HEK293T (cell line): ENCODE results near the gene MAPK6.

Source experiments
- CTCF ChIA-PET: fragments of 350-600 bp; formaldehyde crosslinking; extraction: SDS; loops from one replicate; lab custom pipeline; 2021; ENCODE audit warnings: antibody characterized with exemption, inconsistent platforms; lab: Yijun Ruan, JAX
- POLR2A ChIA-PET: fragments of 350-600 bp; formaldehyde crosslinking; extraction: SDS; loops from one replicate; lab custom pipeline; 2020; ENCODE audit warnings: antibody characterized with exemption, inconsistent platforms; lab: Yijun Ruan, JAX
- DNase-seq: peaks from one replicate; pipeline ENCODE4 v3.0.0; 2012; ENCODE audit warnings: mixed read lengths; ENCODE audit errors: extremely low spot score
- ARNT ChIP-seq: fragments of 450-650 bp; IDR thresholded peaks from 2 replicates; pipeline ENCODE4 v1.6.1; 2017; ENCODE audit warnings: mild to moderate bottlenecking
- BHLHE40 ChIP-seq: fragments of 450-650 bp; IDR thresholded peaks from 2 replicates; pipeline ENCODE4 v1.6.1; 2016; ENCODE audit warnings: mild to moderate bottlenecking, moderate library complexity, borderline replicate concordance
- CTBP1 ChIP-seq: fragments of 450-650 bp; IDR thresholded peaks from 2 replicates; pipeline ENCODE4 v1.6.1; 2016; ENCODE audit warnings: borderline replicate concordance
- ELF4 ChIP-seq: fragments of 450-650 bp; IDR thresholded peaks from 2 replicates; pipeline ENCODE4 v1.6.1; 2017; ENCODE audit warnings: antibody characterized with exemption
- FOXA1 ChIP-seq: fragments of 450-650 bp; IDR thresholded peaks from 2 replicates; pipeline ENCODE4 v1.6.1; 2016; ENCODE audit warnings: mild to moderate bottlenecking
- FOXK2 ChIP-seq: fragments of 450-650 bp; IDR thresholded peaks from 2 replicates; pipeline ENCODE4 v1.6.1; 2016; ENCODE audit warnings: mild to moderate bottlenecking
- FOXM1 ChIP-seq: fragments of 450-650 bp; IDR thresholded peaks from 2 replicates; pipeline ENCODE4 v1.6.1; 2017; ENCODE audit warnings: mild to moderate bottlenecking, borderline replicate concordance
- HDGF ChIP-seq: fragments of 450-650 bp; IDR thresholded peaks from 2 replicates; pipeline ENCODE4 v1.6.1; 2017; ENCODE audit warnings: antibody characterized with exemption, borderline replicate concordance
- L3MBTL2 ChIP-seq: fragments of 450-650 bp; conservative IDR thresholded peaks from 2 replicates; pipeline ENCODE4 v1.6.1; 2016; ENCODE audit warnings: mild to moderate bottlenecking
- LEF1 ChIP-seq: fragments of 450-650 bp; IDR thresholded peaks from 2 replicates; pipeline ENCODE4 v1.6.1; 2017; ENCODE audit warnings: mild to moderate bottlenecking, borderline replicate concordance
- NFRKB ChIP-seq: fragments of 450-650 bp; IDR thresholded peaks from 2 replicates; pipeline ENCODE4 v1.6.1; 2016; ENCODE audit warnings: mild to moderate bottlenecking, moderate library complexity
- PKNOX1 ChIP-seq: fragments of 450-650 bp; IDR thresholded peaks from 2 replicates; pipeline ENCODE4 v1.6.1; 2016
- SP1 ChIP-seq: fragments of 450-650 bp; IDR thresholded peaks from 2 replicates; pipeline ENCODE4 v1.6.1; 2017
- SUZ12 ChIP-seq: fragments of 450-650 bp; IDR thresholded peaks from 2 replicates; pipeline ENCODE4 v1.6.1; 2016; ENCODE audit warnings: mild to moderate bottlenecking
- TARDBP ChIP-seq: fragments of 450-650 bp; IDR thresholded peaks from 2 replicates; pipeline ENCODE4 v1.6.1; 2016
- ZNF384 ChIP-seq: fragments of 450-650 bp; IDR thresholded peaks from 2 replicates; pipeline ENCODE4 v1.6.1; 2016

The MAPK6 gene

GRCh38 chr15:52111517-52112202, 92.6 kb downstream of the MAPK6 start:
- DNase-seq: no peak
- no peak for TF ChIP-seq FOXK2
- no peak for TF ChIP-seq PKNOX1
- no peak for TF ChIP-seq TARDBP
- TF ChIP-seq FOXA1: no peak
- TF ChIP-seq LEF1: no peak
- TF ChIP-seq HDGF: no peak
- no peak for TF ChIP-seq L3MBTL2
- TF ChIP-seq SP1: no peak
- no peak for TF ChIP-seq ARNT
- TF ChIP-seq NFRKB: no peak
- no peak for TF ChIP-seq CTBP1
- TF ChIP-seq ZNF384: no peak
- no peak for TF ChIP-seq ELF4
- no peak for TF ChIP-seq BHLHE40
- TF ChIP-seq SUZ12: no peak
- CTCF ChIA-PET: no interaction called here
- POLR2A ChIA-PET: no interaction called here

DNA sequence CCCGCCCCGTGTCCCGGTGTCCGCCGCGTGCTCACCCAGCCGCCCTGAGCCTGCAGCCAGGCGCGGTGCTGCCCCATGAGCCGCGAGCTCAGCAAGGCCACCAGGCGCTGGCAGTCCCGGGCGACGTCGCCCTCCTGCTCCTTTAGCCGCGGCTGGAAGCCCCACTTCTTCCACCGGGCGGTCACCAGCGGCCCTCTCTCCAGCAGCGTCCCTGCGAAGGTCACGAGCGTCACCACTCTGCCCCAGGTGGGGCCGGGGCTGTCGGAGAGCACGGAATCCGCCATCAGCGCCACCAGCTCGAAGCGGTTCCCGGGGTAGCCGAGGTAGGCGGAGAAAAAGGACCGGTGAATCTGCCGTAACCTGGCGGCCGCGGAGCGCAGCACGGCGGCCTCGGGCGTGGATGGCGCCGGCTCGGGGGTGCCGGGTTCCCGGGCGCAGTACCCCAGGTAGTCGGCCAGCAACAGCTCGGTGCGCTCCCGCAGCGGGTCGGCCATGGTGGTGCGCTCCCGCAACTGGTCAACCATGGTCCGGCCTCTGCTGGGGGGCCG, 93.3 kb downstream of the MAPK6 start:
- ChIA-PET POLR2A (no interaction called here), CTCF (no interaction called here)
- no peak for DNase-seq
- TF ChIP-seq FOXK2: no peak
- no peak for TF ChIP-seq BHLHE40
- no peak for TF ChIP-seq TARDBP
- TF ChIP-seq SUZ12: no peak
- TF ChIP-seq FOXM1: no peak
- TF ChIP-seq ELF4: no peak
- no peak for TF ChIP-seq SP1
- no peak for TF ChIP-seq NFRKB
- no peak for TF ChIP-seq ZNF384
- TF ChIP-seq FOXA1: no peak
- no peak for TF ChIP-seq L3MBTL2
- no peak for TF ChIP-seq HDGF
- TF ChIP-seq ARNT: no peak
- TF ChIP-seq LEF1: no peak
- no peak for TF ChIP-seq PKNOX1
- no peak for TF ChIP-seq CTBP1

DNA sequence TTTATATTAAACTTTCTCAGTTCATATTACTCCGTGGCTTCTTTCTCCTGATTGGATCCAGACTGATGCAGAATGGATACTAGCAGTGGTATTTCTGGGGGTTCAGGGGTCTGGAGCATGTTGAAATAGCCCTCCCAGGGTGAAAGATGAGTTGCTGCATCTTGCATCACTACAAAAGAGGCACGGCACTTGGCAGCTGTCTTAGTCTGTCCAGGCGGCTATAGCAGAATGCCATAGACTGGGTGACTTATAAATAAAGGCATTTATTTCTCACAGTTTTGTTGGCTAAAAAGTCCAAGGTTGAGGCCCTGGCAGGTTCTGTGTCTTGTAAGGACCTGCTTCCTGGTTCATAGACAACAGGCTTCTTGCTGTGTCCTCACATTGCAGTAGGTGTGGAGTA, 94.2 kb downstream of the MAPK6 start:
- no peak for TF ChIP-seq BHLHE40
- TF ChIP-seq CTBP1: no peak
- no peak for TF ChIP-seq SUZ12
- no peak for TF ChIP-seq NFRKB
- no peak for TF ChIP-seq ELF4
- no peak for TF ChIP-seq TARDBP
- TF ChIP-seq FOXK2: no peak
- no peak for TF ChIP-seq ZNF384
- TF ChIP-seq PKNOX1: no peak
- TF ChIP-seq SP1: no peak
- no peak for TF ChIP-seq ARNT
- no peak for TF ChIP-seq FOXA1
- POLR2A ChIA-PET: no interaction called here
- CTCF ChIA-PET: no interaction called here
- DNase-seq: no peak

- no peak for TF ChIP-seq ARNT
- TF ChIP-seq CTBP1: no peak
- no peak for TF ChIP-seq BHLHE40
- no peak for TF ChIP-seq SUZ12
- no peak for TF ChIP-seq L3MBTL2
- no peak for TF ChIP-seq SP1
- TF ChIP-seq ELF4: no peak
- no peak for TF ChIP-seq LEF1
- no peak for TF ChIP-seq ZNF384
- no peak for TF ChIP-seq FOXM1
- no peak for TF ChIP-seq FOXK2
- no peak for TF ChIP-seq FOXA1
- DNase-seq: no peak
- POLR2A ChIA-PET: no interaction called here
- CTCF ChIA-PET: no interaction called here
Observed at GRCh38 chr15:52113708-52114107, 94.7 kb downstream of the MAPK6 start.

GRCh38 chr15:52114261-52115055, 95.4 kb downstream of the MAPK6 start:
- TF ChIP-seq CTBP1 (no peak), ARNT (no peak), L3MBTL2 (no peak), ELF4 (no peak), FOXK2 (no peak), HDGF (no peak), SUZ12 (no peak), FOXA1 (no peak), NFRKB (no peak), SP1 (no peak), TARDBP (no peak), PKNOX1 (no peak), BHLHE40 (no peak), LEF1 (no peak), FOXM1 (no peak), ZNF384 (no peak)
- CTCF ChIA-PET: no interaction called here
- POLR2A ChIA-PET: no interaction called here
- no peak for DNase-seq
